Superior temporal gyrus (tissue), 1 donor: ENCODE results near the gene CELF2.

Experiments used
- DNase-seq: peaks from one replicate; pipeline ENCODE4 v3.0.0-alpha.2; 2016; ENCODE audit errors: extremely low spot score

Gene CELF2

DNA sequence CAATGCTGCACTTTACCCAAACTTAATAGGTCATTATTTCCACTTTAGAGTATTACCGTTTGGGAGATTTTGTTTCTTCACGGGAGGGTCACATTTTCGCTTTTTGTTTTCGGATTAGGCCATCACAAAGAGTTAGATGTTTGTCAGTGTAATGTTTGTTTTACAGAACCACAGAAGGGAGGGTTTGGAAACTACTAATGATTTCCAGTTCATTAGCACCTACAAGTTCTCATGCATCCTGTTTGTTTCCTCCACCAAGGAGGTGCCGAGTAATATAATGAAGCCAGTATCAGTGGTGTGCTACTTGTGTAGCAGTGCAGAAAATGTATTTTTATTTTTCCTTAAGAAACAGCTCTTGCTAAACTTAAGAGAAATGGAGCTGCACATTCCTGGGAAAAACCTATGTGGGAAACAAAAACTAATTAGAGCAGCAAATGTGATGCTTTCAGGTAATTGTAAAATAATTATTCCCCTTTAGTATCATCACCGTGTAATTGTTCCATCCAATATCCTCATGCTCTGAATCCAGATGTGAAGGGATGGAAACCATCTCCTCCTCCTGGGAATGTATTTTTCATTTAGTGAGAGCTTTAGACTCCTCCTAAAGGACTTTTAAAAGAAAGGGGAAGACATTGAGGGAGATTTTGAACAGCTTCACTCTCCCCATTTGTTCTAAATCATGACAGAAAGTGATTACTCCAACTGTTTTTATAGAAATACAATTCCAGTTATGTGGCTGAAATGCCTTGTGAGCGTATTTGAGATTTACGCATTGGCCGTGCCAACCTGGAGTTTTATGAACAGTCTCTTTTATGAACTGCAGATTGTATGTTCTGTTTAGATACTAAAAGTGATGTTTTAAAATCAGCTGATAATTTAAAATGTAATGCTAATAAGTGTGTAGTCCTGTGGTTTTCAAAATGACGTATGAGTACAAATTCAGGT is 5.6 kb downstream of the CELF2 start:
- DNase-seq, result no peak

DNA sequence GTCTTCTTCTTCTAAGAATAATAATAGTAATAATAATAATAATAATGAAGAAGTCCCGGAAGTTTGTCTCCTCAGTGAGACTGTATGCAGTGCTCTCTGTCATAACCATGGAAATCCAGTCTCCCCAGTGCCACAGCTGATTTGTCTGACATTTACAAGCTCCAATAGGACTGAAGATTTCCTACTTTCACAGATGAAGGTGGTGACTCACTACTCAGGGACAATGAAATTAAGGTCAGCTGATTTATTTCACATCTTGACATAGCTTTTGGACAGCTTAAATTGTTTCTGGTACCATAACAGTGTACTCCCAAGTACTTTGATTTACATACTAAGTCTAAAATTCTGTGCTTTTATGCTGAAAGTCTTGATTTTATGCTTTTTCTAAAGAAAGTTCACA is 6.9 kb downstream of the CELF2 start:
- DNase-seq, result no peak

DNA sequence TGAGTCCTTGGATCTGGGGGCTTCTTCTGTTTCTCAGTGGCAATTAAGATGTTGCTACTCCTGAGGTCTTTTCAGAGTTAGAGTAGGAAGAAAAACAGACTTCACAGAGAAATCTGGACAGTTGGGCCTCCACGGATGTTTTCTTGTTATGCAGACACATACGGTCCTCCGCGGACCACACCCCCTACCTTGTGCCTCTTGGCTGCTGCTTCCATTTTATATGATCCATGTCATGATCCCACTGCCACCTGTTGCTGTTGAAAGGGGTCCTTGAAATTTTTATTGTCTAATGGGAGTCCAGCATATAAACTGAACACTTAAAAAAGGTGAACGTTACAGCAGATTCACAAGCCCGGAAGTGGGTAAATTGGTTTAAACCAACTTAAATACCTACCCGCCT is 8.3 kb downstream of the CELF2 start:
- DNase-seq, result no peak

DNA sequence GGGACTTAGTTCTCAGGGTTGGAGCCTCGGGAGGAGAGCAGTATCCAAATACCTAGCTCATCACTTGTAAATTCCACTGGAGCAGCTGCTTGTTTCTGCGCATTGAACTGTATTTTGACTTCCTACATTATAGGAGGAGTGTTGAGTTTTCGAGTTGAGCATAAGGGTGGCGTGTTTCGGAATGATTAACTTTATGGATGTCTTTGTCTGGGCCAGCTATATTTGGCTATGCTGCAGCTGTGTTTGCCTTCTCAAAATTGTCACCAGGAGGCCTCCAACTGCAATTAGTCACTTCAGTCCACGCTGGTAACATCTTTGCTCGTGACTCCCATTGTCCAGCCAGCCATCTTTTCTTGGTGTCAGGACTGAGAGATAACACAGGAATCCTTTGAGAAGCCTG is 9.1 kb downstream of the CELF2 start:
- DNase-seq, result no peak

DNA sequence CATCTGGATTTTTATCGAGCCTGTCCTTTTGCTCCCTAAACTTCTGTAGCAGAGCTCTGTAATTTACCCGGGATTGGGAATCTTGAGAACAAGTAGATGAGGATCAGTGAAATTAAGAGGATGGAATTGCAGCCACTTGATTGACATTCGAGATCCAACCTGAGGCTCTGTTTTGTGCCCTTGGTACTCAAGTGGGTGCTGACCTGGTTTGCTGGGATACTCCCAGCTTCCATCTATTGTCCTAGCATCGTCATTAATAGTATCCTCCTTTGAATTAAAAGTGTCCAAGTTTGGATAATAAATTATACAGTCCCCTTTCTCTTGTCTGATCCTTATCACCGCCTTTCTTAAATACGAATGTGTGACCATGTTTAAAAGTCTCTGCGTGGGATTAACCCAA is 17.1 kb downstream of the CELF2 start:
- no peak for DNase-seq

DNA sequence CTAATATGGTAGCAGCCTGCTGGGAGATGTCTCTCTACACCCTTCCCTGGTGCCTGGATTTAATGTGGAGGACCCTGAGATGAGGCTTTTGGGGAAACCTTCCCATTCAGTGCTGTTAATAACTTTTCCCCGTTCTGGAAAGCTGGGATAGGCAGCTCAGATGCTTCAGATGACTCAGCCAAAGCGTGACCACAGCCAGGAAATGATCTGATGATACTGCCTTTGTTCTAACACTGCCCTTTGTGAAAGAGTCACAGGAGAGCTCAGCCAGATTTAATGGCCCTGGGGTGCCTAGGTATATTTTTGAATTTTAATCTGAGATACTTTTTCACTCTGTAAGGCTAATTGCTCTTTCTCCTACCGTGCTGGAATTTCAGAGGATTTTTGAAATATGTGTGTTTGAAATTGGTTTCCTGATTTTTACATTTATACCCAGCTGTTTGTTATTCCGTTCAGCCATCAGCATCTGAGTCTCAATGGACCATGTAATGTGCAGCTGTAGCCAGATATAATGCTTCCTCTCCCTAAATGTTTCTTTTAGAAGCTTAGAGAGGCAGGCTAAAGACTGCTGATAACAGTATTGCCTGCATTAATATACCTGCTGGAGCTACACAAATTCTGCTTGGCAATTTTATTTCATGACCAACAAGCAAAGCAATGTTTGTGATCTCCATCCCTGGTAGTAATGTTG is 17.8 kb downstream of the CELF2 start:
- no peak for DNase-seq

DNA sequence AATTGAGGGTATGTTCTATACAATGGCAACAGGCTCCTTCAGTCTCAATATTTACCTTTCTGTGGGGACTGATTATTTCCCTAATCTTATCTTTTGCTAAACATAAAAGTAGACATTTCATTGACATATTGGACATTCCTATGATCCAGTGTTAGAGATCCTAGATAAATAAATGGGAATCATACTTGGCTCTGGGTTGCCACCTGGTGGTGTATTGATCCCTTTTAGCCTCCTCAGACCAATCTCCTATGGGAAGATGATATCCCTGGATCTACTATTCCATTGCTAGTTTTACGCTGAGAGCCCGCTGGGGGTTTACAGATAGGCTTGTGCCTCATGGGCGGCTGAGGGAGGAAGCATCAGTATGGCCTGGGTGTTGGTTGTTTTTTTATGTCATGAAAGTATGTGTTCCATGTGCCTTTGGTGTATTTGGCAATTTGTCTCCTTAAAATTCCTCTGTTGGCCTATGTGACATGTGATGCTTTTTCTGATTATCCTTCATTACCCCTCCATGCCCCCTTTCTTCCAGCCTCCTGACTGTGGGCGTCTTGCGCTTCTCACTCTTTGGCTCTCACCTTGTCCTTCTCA is 18.8 kb downstream of the CELF2 start:
- no peak for DNase-seq

DNA sequence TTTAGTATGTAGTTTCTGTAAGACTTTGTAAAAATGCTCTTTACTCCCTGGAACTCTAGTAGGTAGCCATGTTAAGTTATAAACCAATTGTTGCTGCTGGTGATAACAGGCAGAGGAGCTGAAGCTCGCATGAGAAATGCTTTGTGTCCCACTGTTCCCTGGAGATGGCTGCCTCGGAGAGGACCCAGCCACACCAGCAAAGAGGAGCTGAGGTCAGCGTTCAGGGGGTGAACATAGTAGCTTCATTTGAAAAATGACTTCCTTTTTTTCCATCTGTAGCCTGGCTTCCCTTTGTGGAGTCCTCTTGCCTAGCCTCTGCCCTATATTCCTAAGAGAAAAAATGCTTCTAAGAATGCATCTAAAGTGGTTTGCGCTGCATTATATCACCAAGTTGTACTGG is 20.3 kb downstream of the CELF2 start:
- DNase-seq, result no peak

DNA sequence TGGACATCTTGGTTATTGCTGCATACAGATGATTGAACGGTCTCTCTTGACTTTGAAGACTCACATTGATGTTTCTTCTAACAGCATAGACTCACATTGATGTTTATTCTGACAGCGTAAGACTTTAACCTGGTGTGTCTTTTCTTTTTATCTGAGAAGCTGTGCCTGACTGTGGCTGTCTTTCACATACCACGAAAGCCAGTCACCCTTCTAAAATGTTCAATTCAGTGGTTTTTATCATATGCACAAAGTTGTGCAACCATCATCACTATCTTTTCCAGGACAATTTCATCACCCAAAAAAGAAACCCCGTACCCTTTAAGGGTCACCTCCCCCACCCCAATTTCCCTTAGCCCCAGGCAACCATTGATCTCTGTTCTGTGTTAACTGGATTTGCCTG is 24.7 kb downstream of the CELF2 start:
- DNase-seq, result no peak

DNA sequence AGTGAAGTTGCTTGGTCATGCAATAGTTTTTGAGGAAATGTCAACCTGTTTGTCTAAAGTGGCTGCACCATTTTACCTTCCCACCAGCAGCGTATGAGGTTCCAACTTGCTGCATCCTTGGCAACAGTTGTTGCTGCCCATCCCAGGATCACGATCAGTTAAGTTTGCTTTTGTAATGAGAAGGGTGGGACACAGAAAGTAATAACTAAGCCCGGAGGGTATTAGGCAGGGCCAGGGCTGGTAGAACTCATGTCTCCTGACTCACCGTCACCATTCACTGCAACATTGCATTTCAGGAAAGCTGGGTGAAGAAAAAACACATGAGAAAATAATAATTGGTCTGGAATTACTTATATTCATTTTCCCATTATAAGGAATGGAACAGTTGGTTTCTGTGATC is 25.4 kb downstream of the CELF2 start:
- no peak for DNase-seq

DNA sequence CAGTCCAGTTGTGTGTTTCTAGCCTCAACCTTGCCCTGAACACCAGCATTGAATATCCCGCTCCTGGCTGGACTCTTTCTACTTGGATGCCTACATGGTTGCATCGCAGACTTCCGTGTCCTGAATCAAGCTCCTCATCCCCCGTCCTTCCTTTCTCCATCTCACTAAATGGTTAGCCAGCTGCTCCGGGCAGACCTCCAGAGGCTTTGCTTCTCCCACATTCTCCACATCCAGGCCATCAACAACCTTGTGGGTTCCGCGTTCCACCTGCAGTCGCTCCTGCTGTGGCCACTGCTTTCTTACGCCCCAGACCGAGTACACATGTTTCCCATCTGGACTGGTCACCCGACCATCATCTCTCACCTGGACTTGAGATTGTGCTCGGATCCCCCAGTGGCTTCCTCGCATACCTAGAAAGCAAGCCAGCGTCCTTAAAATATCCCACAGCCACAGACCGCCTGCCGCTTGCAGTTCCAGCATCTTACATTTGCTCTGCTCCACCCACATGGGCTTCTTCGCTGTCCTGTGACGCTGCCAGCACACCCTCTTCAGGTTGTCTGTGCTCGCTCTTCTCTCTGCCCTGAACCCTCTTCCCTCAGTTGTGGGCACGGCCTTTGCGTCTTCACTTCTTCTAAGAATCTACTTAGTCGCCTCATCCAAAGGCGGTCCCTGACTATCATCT is 25.9 kb downstream of the CELF2 start:
- DNase-seq, result no peak

DNA sequence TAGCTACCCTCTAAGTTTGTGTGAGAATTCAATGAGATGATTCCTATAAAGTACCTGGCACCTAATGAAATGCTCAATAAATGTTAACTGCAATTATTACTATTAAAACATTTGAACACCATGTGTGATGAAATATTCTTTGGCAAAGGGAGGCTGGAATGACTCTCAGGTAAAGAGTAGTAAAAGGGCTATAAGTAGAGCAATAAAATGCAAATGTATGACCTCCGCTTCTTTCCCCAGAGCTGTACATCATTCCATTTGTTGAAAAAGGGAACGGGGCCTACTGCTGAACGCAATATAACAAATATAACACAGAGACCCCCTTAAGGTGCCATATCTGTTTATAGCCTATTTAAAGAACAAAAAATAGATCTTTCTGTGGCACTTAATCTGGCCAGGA is 27.8 kb downstream of the CELF2 start:
- DNase-seq, result no peak

DNA sequence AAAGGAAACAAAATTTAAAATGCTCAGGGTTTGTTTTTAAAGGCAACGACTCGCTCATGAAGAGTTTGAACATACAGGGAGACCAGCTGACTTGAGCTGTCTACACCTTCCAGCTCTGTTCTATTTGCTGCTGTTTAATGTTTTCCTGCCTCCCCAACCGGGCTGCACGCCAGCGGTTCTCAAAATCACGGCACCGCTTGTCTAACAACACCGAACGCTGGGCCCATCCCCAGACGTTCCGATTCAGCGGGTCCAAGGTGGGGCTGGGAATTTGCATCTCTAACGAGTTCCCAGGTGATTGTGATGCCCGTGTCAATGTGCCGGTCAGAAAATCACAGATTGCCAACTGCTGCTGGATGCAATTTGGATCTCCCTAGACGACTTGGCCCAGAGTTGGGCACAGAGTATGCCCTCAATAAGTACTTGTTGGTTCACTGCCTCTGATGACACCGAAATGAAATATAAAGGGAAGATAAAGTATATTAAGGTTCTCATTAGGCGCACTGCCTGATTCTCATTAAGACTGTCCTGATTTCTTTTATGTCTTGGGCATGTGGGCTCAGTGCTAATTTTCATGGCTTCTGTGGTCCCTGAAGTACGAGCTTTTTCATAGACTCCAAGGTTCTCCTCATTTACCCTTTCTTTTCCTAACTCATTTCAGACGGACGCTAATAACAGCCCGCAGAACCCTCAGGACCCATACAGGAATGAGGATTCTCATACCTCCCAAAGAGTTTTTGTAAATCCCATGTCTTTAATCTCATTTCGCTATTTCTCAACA is 28.5 kb downstream of the CELF2 start:
- no peak for DNase-seq

DNA sequence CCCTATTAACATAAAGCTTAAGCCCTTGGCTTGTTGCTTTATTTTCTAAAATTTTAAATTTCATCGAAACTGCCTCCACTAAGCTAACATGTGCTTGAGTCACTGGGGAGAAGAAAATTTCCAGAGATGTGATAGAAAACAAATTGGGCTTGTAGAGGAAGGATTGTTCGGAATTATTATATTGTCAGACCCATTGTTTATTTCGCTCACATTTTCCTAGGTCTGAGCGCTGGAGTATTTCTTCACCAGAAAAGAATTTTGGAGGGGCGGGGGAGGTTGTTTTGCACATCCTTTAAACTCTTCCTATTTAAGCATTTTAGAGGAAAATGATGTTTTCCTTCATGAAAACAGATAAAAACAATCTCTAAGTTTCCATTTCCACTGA is 29.1 kb downstream of the CELF2 start:
- DNase-seq, result no peak

DNA sequence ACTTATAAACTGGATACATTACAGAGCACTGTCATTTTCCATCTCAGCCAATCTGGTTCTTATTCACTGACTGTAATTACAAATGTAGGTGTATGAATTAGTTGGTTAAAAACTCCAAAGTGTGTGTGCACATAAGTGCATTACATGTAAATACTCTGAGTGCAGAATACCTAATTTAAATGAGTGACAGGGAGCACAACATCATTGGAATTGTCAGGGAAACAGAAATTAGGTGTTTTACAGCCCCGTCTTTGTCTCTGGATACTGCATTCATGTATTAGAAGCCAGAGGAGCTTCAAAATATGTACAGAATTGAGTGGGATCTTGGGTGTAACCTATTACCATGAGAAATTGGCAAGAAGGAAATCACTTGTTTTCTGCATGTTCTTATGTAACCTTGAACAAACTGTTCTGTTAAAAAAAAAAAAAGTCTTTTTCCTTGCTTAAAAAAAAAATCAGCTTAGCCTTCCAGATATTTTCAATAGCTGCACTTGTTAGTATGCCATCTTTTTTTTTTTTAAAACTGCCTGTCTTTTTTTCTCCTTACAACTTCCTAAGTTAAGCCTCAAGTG is 31.1 kb downstream of the CELF2 start:
- peak; percentile 69 for DNase-seq

DNA sequence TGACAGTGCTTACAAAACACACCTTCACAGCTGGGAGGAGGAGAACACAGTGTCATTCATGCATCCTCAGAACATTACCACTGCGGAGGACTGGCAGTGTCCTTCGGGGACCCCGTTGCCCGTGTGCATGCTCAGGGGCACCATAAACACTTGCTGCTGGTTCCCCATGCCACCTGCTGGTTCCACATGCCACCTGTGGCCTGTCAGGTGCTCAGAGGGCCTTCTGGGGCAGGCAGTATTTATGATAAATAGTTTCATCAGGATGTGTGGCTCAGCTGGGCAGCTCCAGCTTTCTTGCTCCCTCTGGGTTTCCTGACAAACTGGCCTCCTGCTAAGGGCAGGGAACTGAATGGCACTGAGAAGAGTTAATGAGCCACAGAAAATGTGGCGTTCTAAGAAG is 32.1 kb downstream of the CELF2 start:
- DNase-seq, result no peak

DNA sequence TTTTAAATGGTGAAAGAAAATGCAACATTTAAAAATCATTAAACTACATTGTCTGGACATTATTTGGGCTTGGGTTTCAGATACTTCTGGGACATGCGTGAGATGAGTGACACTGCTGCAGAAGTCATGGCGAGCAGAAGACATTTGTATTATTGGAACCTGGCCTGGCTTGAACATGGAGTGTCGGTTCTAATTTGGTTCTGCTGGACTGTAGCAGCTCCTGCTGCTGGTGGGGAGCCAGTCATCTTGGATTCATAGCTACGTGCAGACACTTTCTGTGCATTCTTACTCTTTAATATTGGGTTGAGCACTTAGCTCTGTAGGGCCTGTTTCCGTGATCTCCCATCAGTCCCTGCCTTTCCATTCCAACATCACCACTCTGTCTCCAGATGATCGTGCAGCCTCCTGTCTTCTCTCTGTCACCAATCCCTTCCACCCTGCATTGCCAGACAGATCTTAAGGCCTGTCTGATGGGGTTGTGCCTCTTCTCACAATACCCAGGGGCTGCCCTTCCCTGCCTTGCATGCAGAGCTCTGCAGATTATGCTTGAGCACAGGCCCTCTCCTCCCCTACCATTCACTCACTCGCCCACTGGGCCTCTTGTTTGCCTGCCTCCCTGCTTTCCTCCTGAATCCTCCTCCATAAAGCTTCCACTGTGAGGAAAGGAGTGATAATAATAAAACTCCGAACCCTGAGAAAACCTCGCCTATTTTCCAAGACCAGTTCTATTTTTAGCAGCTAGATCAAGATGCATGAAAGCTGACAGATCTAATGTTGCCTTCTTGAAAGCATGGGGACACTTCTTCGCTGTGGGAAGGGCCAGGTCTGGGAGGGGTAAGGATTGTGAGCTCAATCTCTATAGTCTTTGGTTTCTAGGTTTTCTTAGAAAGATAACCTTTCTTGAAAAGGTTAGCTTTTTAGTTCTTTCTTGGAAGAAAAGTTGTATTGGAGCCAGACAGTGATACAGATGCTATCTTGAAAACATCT is 32.9 kb downstream of the CELF2 start:
- no peak for DNase-seq

DNA sequence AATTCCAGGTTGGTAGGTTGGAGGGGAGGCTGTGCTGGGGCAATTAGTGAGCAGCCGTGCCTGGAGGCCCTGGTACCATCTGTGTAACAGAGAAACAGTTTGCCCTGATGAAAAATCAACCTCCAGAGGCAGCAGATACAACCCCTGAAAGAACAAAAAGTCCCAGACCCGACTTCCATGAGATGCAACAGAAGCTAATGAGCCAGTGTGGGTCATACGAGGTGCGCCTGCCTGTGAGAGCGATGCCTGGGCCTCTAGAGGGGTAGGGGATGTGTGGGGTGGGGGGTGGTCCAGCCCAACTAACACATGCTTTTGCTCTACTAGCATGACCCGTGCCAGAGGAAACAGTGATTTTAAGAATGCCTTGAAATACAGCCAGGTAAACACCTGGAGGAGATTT is 39.3 kb downstream of the CELF2 start:
- DNase-seq, result no peak

DNA sequence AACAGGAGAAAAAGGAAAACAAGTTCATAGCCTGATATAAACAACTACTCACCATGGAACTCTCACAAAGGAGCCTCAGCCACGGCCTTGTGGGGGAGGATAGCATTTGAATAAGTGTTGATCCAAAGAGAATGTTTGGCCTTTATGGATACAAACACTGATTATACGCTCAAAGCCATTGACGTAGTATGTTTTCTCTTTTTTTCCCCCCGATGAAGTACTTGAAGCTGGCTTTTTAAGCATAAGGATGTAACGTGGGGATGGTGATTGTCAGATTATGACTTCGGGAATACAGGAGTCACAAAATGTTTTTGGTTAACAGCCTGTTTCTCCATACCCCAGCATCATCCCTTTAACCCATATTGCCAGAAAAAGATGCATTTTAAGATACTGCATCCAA is 39.8 kb downstream of the CELF2 start:
- no peak for DNase-seq

DNA sequence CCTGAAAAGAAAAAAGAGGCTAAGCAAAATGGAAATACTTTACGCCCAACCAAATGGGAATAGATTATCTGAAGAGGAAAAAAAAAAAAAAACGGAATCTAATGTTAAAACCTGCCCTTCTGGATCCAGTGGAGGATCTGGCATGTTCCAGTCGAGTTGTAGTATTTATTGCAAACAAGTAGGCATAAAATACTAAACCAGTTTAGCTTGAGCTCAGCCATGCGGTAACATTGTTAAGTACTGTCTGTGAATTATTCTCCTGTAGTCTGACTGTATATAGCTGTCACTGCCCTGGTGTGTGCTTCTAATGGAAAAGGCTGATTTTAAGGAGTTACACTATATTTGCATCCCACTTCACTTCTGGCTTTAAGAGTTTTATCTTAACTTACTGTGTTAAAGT is 40.3 kb downstream of the CELF2 start:
- no peak for DNase-seq
